GM20000 (cell line): Measurements from ENCODE around the gene ARRDC2.
A peak's percentile ranks its signal among the peaks of the same experiment; 100 is the strongest.

ENCODE experiments used
- DNase-seq: peaks from one replicate; pipeline ENCODE4 v3.0.0; 2012; ENCODE audit warnings: low spot score
- TF ChIP-seq, protein P1 (sequence below): IDR thresholded peaks from 2 replicates; pipeline ENCODE4 v1.5.1; 2012; ENCODE audit warnings: mild to moderate bottlenecking, control low read depth; ENCODE audit errors: extremely low read depth, missing control alignments

ARRDC2 gene

GRCh38 chr19:18010149-18010548 is 2.2 kb downstream of the ARRDC2 start:
- TF ChIP-seq, protein P1, sequence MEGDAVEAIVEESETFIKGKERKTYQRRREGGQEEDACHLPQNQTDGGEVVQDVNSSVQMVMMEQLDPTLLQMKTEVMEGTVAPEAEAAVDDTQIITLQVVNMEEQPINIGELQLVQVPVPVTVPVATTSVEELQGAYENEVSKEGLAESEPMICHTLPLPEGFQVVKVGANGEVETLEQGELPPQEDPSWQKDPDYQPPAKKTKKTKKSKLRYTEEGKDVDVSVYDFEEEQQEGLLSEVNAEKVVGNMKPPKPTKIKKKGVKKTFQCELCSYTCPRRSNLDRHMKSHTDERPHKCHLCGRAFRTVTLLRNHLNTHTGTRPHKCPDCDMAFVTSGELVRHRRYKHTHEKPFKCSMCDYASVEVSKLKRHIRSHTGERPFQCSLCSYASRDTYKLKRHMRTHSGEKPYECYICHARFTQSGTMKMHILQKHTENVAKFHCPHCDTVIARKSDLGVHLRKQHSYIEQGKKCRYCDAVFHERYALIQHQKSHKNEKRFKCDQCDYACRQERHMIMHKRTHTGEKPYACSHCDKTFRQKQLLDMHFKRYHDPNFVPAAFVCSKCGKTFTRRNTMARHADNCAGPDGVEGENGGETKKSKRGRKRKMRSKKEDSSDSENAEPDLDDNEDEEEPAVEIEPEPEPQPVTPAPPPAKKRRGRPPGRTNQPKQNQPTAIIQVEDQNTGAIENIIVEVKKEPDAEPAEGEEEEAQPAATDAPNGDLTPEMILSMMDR: no peak
- no peak for DNase-seq

GRCh38 chr19:18013210-18014111 is 5.5 kb downstream of the ARRDC2 start:
- TF ChIP-seq, protein P1: no peak
- DNase-seq: peak; percentile 5

- no peak for DNase-seq
- TF ChIP-seq, protein P1: no peak
Observed at GRCh38 chr19:18014197-18014596, 6.2 kb downstream of the ARRDC2 start.

GRCh38 chr19:18016209-18016910 is 8.4 kb downstream of the ARRDC2 start:
- TF ChIP-seq, protein P1: no peak
- no peak for DNase-seq

DNA sequence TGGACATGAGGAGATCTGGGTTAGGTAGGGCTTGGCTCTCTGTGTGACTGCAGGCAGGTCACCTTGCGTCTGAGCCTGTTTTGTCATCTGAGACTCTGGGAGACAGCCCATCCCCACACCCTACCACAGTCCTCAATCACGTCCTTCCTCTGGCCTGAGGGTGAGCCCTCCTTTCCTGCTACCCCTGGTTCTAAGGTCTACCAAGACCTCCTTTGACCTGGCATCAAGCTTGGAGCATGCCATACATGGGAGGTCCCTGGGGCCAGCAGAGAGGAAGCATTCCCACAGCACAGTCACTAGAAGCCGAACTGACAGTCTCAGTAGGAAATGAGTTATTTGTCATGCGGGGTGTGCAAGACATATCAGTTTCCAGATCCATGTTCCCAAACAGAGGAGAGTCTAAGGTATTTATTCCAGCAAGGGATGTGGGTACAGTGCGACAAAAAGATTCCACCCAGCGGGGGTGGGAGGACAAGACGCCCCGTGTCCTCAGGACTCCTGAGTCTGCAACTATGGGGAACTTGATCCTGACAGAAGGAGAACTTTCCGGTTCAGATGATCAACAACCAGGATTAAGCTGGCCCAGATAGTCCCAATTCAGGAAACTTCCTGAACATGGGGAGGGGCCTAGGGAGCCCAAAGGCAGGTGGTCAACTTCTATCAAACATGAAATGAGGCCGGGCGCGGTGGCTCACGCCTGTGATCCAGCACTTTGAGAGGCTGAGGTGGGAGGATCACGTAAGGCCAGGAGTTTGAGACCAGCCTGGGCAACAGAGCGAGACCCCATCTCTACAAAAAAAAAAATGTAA is 9.5 kb downstream of the ARRDC2 start:
- DNase-seq: no peak
- TF ChIP-seq, protein P1: no peak

DNA sequence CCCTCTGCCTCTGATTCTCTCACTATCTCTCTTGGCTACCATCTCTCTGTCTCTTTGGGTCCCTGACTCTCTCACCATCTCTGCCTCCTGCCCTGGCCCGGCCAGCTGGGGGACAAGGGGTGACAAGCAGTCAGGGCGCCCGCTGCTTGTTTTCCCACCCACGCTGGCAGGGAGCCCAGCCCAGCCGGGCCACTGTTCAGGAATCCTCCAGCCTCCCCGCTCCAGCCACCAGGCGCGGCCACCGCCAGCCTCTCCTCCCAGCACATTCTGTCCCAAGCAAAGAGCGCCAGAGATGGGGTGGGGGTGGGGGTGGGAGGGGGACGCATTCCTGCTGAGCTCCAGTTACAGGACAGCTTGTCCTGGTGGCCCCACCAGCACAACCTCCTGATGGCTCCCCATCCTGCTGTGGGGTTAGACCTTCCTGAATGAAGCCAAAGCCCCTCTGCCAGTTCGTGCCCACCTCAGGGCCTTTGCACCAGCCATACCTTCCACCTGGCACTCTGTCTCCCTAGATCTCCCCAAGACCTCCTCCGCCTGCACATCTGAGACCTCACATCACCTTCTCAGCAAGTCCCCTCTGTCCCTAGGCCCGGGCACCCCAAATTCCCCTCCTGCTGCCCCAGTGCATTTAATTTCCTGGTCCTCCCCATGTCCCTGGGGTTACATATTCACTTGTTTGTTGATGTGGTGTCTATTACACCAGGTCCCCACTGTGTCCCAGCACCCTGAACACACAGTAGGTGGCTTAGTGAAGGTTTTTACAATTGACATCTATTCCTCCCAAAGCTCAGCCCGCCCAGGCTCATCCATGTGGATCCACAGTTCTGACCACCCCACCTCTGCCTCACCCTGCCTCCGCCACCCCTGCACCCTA is 12.5 kb downstream of the ARRDC2 start:
- no peak for DNase-seq
- TF ChIP-seq, protein P1: no peak
